ENCODE data around the gene TCF3.

DNA sequence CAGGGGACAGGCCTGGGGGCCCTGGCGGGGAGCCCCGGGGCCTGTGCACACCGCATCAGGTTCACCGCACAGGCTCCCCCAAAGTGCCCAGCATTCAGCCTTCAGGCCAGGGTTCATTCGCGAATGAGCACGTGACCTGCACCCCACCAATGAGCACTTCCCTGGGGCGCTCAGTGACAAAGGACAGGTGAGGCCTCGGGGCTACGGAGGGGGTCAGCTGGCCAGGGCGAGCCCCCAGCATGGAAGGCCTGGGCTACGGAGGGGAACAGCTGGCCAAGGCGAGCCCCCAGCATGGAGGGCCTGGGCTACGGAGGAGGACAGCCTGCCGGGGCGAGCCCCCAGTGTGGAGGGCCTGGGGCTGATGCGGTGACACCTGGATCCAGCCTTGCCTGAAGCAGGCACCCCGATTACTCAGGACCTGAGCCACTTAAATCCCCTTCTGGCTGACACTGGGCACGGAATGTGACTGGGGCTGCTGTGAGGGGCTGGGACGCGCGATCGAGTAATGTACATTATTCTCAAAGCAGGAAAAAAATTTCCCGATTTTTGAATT lies 23.1 kb downstream of the TCF3 start:
- TF ChIP-seq CTCF (IDR thresholded peaks at IDR 0.05; ENCODE audit: low read depth, low read length, missing input control) (no peak), SP1 (IDR thresholded peaks at IDR 0.05) (no peak), YY1 (IDR thresholded peaks at IDR 0.05) (no peak), TAF1 (conservative IDR thresholded peaks at IDR 0.05) (no peak), MAX (IDR thresholded peaks at IDR 0.05) (no peak), RAD21 (IDR thresholded peaks at IDR 0.05) (no peak), FOXA1 (IDR thresholded peaks at IDR 0.05) (no peak), JUND (IDR thresholded peaks at IDR 0.05) (no peak), GABPA (IDR thresholded peaks at IDR 0.05 in 1 of 2, conservative IDR thresholded peaks at IDR 0.05 in 1 of 2) (no peak), RXRA (IDR thresholded peaks at IDR 0.05) (no peak)
- TF ChIP-seq, protein P1, sequence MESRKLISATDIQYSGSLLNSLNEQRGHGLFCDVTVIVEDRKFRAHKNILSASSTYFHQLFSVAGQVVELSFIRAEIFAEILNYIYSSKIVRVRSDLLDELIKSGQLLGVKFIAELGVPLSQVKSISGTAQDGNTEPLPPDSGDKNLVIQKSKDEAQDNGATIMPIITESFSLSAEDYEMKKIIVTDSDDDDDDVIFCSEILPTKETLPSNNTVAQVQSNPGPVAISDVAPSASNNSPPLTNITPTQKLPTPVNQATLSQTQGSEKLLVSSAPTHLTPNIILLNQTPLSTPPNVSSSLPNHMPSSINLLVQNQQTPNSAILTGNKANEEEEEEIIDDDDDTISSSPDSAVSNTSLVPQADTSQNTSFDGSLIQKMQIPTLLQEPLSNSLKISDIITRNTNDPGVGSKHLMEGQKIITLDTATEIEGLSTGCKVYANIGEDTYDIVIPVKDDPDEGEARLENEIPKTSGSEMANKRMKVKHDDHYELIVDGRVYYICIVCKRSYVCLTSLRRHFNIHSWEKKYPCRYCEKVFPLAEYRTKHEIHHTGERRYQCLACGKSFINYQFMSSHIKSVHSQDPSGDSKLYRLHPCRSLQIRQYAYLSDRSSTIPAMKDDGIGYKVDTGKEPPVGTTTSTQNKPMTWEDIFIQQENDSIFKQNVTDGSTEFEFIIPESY (IDR thresholded peaks at IDR 0.05) = no peak
